DMS53 (cell line): Measurements from ENCODE around the gene ADSL.

Experiments used
- DNase-seq: peaks from one replicate; lab custom pipeline; 2025; lab: John Stamatoyannopoulos, UW

The ADSL gene

GRCh38 chr22:40418366-40419201, 72.3 kb downstream of the ADSL start:
- no peak for DNase-seq

- DNase-seq: no peak
Observed at GRCh38 chr22:40419718-40420117, 73.4 kb downstream of the ADSL start.

GRCh38 chr22:40420341-40421081, 74.2 kb downstream of the ADSL start:
- no peak for DNase-seq

GRCh38 chr22:40421082-40421350, 74.7 kb downstream of the ADSL start:
- DNase-seq: no peak

GRCh38 chr22:40421941-40422340, 75.6 kb downstream of the ADSL start:
- DNase-seq: no peak

GRCh38 chr22:40422558-40423309, 76.4 kb downstream of the ADSL start:
- DNase-seq: no peak

GRCh38 chr22:40423310-40423688, 77.0 kb downstream of the ADSL start:
- no peak for DNase-seq

- no peak for DNase-seq
Observed at GRCh38 chr22:40423882-40424640, 77.8 kb downstream of the ADSL start.

- DNase-seq: no peak
Observed at GRCh38 chr22:40425082-40425481, 78.8 kb downstream of the ADSL start.

GRCh38 chr22:40426594-40427333, 80.5 kb downstream of the ADSL start:
- no peak for DNase-seq

GRCh38 chr22:40428796-40429195, 82.5 kb downstream of the ADSL start:
- no peak for DNase-seq

GRCh38 chr22:40429481-40429880, 83.2 kb downstream of the ADSL start:
- DNase-seq: no peak

GRCh38 chr22:40430991-40431390, 84.7 kb downstream of the ADSL start:
- DNase-seq: no peak

- no peak for DNase-seq
Observed at GRCh38 chr22:40432157-40432556, 85.9 kb downstream of the ADSL start.

GRCh38 chr22:40432625-40433024, 86.3 kb downstream of the ADSL start:
- no peak for DNase-seq

- no peak for DNase-seq
Observed at GRCh38 chr22:40433416-40434090, 87.3 kb downstream of the ADSL start.

GRCh38 chr22:40434106-40434505, 87.8 kb downstream of the ADSL start:
- no peak for DNase-seq

GRCh38 chr22:40434745-40435144, 88.4 kb downstream of the ADSL start:
- no peak for DNase-seq

- DNase-seq: peak; percentile 78
Observed at GRCh38 chr22:40436505-40437431, 90.5 kb downstream of the ADSL start.
